Activated T-cell treated with anti-CD3 and anti-CD28 coated beads for 1 hour (primary cell): ENCODE results near the gene GOLPH3L.
"Not testable (repeated sequence)": the region's sequence is repeated elsewhere in the genome, so short reads cannot be mapped to it uniquely, and the experiment has no call there.

Experiments used
- DNase-seq: peaks from one replicate; pipeline ENCODE4 v3.0.0-alpha.2; 2020; ENCODE audit warnings: low read depth

The GOLPH3L gene

DNA sequence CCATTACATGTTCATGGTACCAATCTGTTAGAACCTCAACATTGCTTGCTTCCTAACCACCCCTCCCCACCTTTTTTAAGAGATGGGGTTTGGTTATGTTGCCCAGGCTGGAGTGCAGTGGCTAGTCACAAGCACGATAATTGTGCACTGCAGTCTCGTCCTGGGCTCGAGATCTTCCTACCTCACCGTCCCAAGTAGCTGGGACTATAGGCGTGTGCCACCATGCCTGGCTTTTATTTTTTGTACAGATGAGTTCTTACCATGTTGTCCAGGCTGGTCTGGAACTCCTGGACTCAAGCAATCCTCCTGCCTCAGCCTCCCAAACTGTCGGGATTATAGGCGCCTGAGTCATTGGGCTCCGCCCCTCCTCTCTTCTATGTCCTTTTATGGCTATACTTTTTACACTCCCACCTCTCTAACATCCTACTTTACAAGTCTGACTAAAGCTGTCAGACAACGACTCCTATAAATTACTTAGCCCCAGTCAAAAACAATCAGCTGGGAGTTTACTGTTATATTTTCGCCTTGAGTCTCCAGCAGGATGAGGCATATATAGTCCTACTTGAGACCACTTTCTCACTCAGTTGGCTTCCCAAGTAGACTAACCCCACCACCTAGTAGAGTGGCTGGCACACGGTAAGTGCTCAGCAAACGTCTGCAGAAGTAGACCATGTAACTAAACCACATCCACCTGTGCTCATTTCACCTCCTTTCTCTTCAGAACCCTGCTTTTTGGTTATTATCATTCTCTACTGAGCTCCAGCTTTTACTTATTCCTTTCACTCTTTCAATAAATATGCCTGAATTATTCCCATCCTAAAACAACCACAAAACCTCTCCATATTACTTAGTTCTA is 81.4 kb downstream of the GOLPH3L start:
- DNase-seq = no peak

- DNase-seq = peak; percentile 16
Measured at GRCh38 chr1:150613061-150613920, 83.7 kb downstream of the GOLPH3L start.

DNA sequence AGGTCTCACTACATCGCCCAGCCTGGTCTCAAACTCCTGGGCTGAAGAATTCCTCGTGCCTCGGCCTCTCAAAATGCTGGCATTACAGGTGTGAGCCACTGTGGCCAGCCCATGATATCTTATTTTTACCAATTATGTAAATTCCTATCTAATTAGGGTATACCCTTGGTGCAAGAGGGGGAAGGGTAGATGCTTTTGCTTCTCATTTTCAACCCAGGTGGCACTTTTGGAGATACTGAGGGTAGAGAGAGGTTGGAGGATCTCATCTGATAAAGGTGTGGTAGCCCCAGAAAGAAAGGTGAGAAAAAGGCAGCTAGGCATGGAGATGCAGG is 85.0 kb downstream of the GOLPH3L start:
- no peak for DNase-seq

DNA sequence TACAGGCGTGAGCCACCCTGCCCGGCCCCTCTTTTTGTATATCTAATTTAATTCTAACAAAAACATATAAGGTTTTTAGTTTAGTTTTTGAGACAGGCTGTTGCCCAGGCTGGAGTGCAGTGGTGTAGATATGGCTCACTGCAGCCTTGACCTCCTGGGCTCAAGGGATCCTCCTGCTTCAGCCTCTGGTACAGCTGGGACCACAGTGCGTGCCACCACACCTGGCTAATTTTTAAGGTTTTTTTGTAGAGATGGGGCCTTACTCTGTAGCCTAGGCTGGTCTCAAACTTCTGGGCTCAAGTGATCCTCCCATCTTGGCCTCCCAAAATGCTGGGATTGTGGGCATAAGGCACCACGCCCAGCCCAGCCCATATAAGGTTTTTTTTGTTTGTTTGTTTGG is 86.4 kb downstream of the GOLPH3L start:
- no peak for DNase-seq

DNA sequence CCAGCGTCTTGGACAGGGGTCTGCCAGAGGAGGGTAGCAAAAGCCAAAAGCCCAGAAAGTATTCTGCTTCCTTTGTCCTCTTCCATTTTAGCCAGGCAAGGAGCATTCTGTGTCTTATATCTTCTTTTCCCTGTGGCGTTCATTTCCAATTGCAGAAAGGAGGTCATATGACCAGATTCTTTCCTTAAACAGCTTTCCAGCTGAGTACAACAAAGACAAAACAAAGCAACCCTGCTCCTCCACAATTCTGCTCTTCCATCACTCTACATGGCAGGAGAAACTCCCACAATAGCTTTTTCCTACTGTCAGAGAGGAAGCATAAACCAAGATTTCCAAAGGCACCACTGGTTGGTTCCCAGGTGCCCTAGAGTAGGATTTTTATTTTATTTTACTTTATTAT is 87.2 kb downstream of the GOLPH3L start:
- no peak for DNase-seq

- DNase-seq = no peak
Measured at GRCh38 chr1:150606463-150607142, 90.4 kb downstream of the GOLPH3L start.

- DNase-seq = not testable (repeated sequence)
Measured at GRCh38 chr1:150605451-150605731, 91.6 kb downstream of the GOLPH3L start.

DNA sequence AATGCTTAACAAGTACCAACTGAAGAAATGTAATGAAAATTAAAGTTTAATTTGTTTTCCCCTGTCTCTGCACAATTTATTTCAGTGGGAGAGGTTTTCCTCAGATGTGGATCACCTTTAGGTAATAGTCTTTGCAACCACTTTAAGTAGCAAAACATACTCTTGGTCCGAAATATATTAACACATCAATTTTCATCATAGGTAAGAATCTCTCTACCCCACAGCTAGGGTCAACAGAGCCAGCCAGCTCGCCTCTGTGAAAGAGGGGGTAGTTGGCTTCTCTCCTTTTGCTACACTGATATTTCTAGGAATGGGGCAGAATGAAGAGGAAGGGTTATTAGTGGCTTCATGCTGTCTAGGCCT is 92.7 kb downstream of the GOLPH3L start:
- no peak for DNase-seq

- no peak for DNase-seq
Measured at GRCh38 chr1:150603711-150604110, 93.2 kb downstream of the GOLPH3L start.

DNA sequence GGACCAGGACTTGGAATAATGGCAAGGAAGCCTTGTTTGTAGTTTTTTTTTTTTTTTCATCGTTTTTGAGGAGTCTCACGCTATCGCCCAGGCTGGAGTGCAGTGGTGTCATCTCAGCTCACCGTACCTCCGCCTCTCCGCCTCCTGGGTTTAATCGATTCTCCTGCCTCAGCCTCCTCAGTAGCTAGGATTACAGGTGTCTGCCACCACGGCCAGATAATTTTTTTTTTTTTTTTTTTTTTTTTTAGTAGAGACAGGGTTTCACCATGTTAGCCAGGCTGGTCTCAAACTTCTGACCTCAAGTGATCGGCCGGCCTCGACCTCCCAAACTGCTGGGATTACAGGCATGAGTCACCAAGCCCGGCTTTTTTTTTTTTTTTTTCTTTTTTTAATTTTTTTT is 94.6 kb downstream of the GOLPH3L start:
- DNase-seq = not testable (repeated sequence)

GRCh38 chr1:150601540-150601939 is 95.4 kb downstream of the GOLPH3L start:
- no peak for DNase-seq

GRCh38 chr1:150598346-150598745 is 98.6 kb downstream of the GOLPH3L start:
- DNase-seq = not testable (repeated sequence)

- DNase-seq = no peak
Measured at GRCh38 chr1:150596976-150597375, 100.0 kb downstream of the GOLPH3L start.
